HEK293 (cell line): ENCODE data around the gene LONRF2.

Experiments
- CTCF ChIA-PET: fragments of 350-600 bp; formaldehyde crosslinking; extraction: SDS; loops from one replicate; lab custom pipeline; 2021; ENCODE audit warnings: antibody characterized with exemption; lab: Yijun Ruan, JAX
- POLR2A ChIA-PET: fragments of 300-600 bp; formaldehyde crosslinking; extraction: SDS; loops from one replicate; lab custom pipeline; 2020; ENCODE audit warnings: antibody characterized with exemption, inconsistent platforms; lab: Yijun Ruan, JAX
- H3K27ac ChIP-seq: fragments of 200-500 bp; sonication (Bioruptor generic); 2 replicates; pipeline ENCODE4 v1.5.1; 2014; ENCODE audit warnings: low read depth, low read length, control low read depth, inconsistent platforms; ENCODE audit errors: extremely low read depth
- H3K36me3 ChIP-seq, 2 experiments: fragments of 200-500 bp in 1 of 2; sonication (Bioruptor generic) in 1 of 2; 1 replicate in 1 of 2; 2 replicates in 1 of 2; pipeline ENCODE4 v1.5.1; 2014 to 2017; ENCODE audit warnings: inconsistent platforms in 2 of 2, low read length in 2 of 2; ENCODE audit not compliant: control insufficient read depth in 2 of 2, insufficient read depth in 1 of 2
- H3K4me1 ChIP-seq: fragments of 200-500 bp; sonication (Bioruptor generic); 2 replicates; pipeline ENCODE4 v1.5.1; 2014; ENCODE audit warnings: mild to moderate bottlenecking, low read length, inconsistent platforms; ENCODE audit not compliant: control insufficient read depth, insufficient read depth
- H3K4me3 ChIP-seq: 2 replicates; pipeline ENCODE4 v1.5.1; 2011; ENCODE audit warnings: low read depth, mild to moderate bottlenecking, control low read depth, low read length, moderate library complexity
- H3K9me3 ChIP-seq: fragments of 200-500 bp; sonication (Bioruptor generic); 2 replicates; pipeline ENCODE4 v1.5.1; 2014; ENCODE audit warnings: low read depth, low read length, inconsistent platforms; ENCODE audit not compliant: control insufficient read depth, insufficient read depth
- BCL11B ChIP-seq: fragments of 450-650 bp; formaldehyde crosslinking; IDR thresholded peaks from 2 replicates; pipeline ENCODE4 v1.5.1; 2016; ENCODE audit warnings: low read depth, missing biosample characterization, missing genetic modification characterization
- GFI1B ChIP-seq: fragments of 450-650 bp; formaldehyde crosslinking; IDR thresholded peaks from 2 replicates; pipeline ENCODE4 v1.5.1; 2016; ENCODE audit warnings: missing biosample characterization, missing genetic modification characterization
- OVOL3 ChIP-seq: fragments of 450-650 bp; formaldehyde crosslinking; IDR thresholded peaks from 2 replicates; pipeline ENCODE4 v1.5.1; 2016; ENCODE audit warnings: missing biosample characterization, missing genetic modification characterization
- PRDM1 ChIP-seq: fragments of 450-650 bp; formaldehyde crosslinking; IDR thresholded peaks from 2 replicates; pipeline ENCODE4; 2016; ENCODE audit warnings: missing biosample characterization, missing genetic modification characterization
- REPIN1 ChIP-seq: fragments of 450-650 bp; formaldehyde crosslinking; IDR thresholded peaks from 2 replicates; pipeline ENCODE4 v1.5.1; 2017; ENCODE audit warnings: missing biosample characterization, missing genetic modification characterization, low read depth
- ZNF138 ChIP-seq: fragments of 450-650 bp; formaldehyde crosslinking; IDR thresholded peaks from 2 replicates; pipeline ENCODE4 v1.5.1; 2016; ENCODE audit warnings: missing biosample characterization, missing genetic modification characterization, borderline replicate concordance
- ZNF311 ChIP-seq: fragments of 450-650 bp; formaldehyde crosslinking; IDR thresholded peaks from 2 replicates; pipeline ENCODE4 v1.5.1; 2017; ENCODE audit warnings: missing biosample characterization, missing genetic modification characterization, borderline replicate concordance
- ZNF341 ChIP-seq: fragments of 450-650 bp; formaldehyde crosslinking; IDR thresholded peaks from 2 replicates; pipeline ENCODE4; 2016; ENCODE audit warnings: low read depth, missing biosample characterization, missing genetic modification characterization
- ZNF560 ChIP-seq: fragments of 450-650 bp; formaldehyde crosslinking; IDR thresholded peaks from 2 replicates; pipeline ENCODE4 v1.5.1; 2017; ENCODE audit warnings: missing biosample characterization, missing genetic modification characterization, borderline replicate concordance
- ZNF626 ChIP-seq: fragments of 450-650 bp; sonication (Bioruptor Pico); formaldehyde crosslinking; IDR thresholded peaks from 2 replicates; pipeline ENCODE4 v1.5.1; 2018; ENCODE audit warnings: missing biosample characterization, missing genetic modification characterization, inconsistent platforms
- ZNF654 ChIP-seq: fragments of 450-650 bp; formaldehyde crosslinking; IDR thresholded peaks from 2 replicates; pipeline ENCODE4 v1.5.1; 2016; ENCODE audit warnings: low read depth, missing biosample characterization, missing genetic modification characterization
- ZNF670 ChIP-seq: fragments of 450-650 bp; formaldehyde crosslinking; IDR thresholded peaks from 2 replicates; pipeline ENCODE4 v1.5.1; 2016; ENCODE audit warnings: missing biosample characterization, missing genetic modification characterization, low read depth
- ZNF76 ChIP-seq: fragments of 450-650 bp; formaldehyde crosslinking; IDR thresholded peaks from 2 replicates; pipeline ENCODE4; 2016; ENCODE audit warnings: low read depth, missing biosample characterization, missing genetic modification characterization, borderline replicate concordance
- ZNF776 ChIP-seq: fragments of 450-650 bp; formaldehyde crosslinking; IDR thresholded peaks from 2 replicates; pipeline ENCODE4 v1.5.0; 2017; ENCODE audit warnings: missing biosample characterization, missing genetic modification characterization, borderline replicate concordance
- TF ChIP-seq, protein P1 (sequence below): fragments of 450-650 bp; IDR thresholded peaks from 2 replicates; pipeline ENCODE4 v1.5.1; 2018; ENCODE audit warnings: missing biosample characterization, missing genetic modification characterization
- TF ChIP-seq, protein P2 (sequence below): fragments of 450-650 bp; formaldehyde crosslinking; IDR thresholded peaks from 2 replicates; pipeline ENCODE4 v1.5.1; 2016; ENCODE audit warnings: missing biosample characterization, missing genetic modification characterization, borderline replicate concordance
- TF ChIP-seq, protein P3 (sequence below): fragments of 450-650 bp; formaldehyde crosslinking; IDR thresholded peaks from 2 replicates; pipeline ENCODE4 v1.5.1; 2016; ENCODE audit warnings: missing biosample characterization, missing genetic modification characterization

Gene LONRF2

DNA sequence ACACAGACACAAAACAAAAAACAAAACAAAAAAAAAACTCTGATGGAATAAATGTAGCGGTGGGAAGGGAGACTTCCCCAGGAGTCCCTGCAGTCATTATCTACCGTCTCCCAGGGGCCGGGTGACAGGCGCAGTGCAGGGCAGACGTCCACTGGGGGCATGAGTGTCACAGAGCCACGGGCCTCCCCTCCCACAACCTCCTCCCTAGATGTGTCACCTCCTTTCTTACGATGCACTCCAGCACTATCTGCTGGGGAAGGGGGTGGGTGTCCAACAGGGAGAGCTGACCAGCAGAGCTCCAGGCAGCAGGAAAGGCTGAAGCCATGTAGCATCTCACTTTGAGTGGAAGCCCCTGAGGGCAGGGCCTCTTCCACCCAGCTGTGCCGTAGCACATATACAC is 84.5 kb downstream of the LONRF2 start:
- TF ChIP-seq PRDM1 (tag by site-specific recombination) (no peak), GFI1B (tag by site-specific recombination) (no peak), ZNF311 (tag by site-specific recombination) (no peak), ZNF776 (tag by site-specific recombination) (no peak)
- TF ChIP-seq, all 188 proteins: peak for 0
- Histone ChIP-seq H3K36me3 (no peaks in the 10 kb centered on the region), H3K4me3 (no peak overlapping the region), H3K4me1 (no peaks in the 10 kb centered on the region), H3K27ac (no peak overlapping the region), H3K9me3 (no peaks in the 10 kb centered on the region)
- ChIA-PET CTCF (interaction anchor here (0.8 kb wide), 1 partner anchor 24 kb away, joined by 4 read pairs; no protein-coding TSS in a partner anchor), POLR2A (no interaction called here)

DNA sequence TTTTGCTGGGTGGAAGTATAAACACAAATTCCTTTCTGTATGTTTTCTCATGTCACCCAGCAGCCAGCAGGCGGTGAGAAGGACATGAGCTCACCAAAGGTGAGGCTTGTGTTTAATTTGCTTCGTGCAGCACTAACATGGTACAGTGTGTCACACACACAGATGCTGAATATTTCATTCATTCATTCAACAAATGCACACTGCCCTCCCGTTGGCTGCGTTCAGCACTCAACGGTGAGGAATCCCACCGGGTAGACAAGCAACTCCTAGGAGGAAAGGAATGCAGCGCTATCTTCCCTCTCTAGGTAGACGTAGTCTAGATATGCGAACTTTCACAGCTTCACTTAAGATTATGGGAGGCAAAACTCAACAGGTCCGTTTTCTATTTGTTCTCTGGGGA is 85.1 kb downstream of the LONRF2 start:
- no peaks in the 10 kb centered on the region for H3K9me3 ChIP-seq
- CTCF ChIA-PET, result interaction anchor here (0.6 to 0.8 kb wide), 2 partner anchors 8 to 328 kb away, joined by 3 to 4 read pairs; no protein-coding TSS in a partner anchor
- H3K36me3 ChIP-seq, result no peaks in the 10 kb centered on the region
- TF ChIP-seq BCL11B (tag by site-specific recombination) (no peak), OVOL3 (tag by site-specific recombination) (no peak), ZNF654 (tag by site-specific recombination) (no peak), ZNF138 (tag by site-specific recombination) (no peak), ZNF626 (tag by site-specific recombination) (no peak), ZNF560 (no peak), REPIN1 (tag by site-specific recombination) (no peak), ZNF776 (tag by site-specific recombination) (no peak), ZNF670 (tag by site-specific recombination) (no peak), ZNF76 (tag by site-specific recombination) (no peak), ZNF341 (tag by site-specific recombination) (no peak)
- TF ChIP-seq, protein P1, sequence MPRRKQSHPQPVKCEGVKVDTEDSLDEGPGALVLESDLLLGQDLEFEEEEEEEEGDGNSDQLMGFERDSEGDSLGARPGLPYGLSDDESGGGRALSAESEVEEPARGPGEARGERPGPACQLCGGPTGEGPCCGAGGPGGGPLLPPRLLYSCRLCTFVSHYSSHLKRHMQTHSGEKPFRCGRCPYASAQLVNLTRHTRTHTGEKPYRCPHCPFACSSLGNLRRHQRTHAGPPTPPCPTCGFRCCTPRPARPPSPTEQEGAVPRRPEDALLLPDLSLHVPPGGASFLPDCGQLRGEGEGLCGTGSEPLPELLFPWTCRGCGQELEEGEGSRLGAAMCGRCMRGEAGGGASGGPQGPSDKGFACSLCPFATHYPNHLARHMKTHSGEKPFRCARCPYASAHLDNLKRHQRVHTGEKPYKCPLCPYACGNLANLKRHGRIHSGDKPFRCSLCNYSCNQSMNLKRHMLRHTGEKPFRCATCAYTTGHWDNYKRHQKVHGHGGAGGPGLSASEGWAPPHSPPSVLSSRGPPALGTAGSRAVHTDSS (tag by site-specific recombination), result no peak
- TF ChIP-seq, protein P2, sequence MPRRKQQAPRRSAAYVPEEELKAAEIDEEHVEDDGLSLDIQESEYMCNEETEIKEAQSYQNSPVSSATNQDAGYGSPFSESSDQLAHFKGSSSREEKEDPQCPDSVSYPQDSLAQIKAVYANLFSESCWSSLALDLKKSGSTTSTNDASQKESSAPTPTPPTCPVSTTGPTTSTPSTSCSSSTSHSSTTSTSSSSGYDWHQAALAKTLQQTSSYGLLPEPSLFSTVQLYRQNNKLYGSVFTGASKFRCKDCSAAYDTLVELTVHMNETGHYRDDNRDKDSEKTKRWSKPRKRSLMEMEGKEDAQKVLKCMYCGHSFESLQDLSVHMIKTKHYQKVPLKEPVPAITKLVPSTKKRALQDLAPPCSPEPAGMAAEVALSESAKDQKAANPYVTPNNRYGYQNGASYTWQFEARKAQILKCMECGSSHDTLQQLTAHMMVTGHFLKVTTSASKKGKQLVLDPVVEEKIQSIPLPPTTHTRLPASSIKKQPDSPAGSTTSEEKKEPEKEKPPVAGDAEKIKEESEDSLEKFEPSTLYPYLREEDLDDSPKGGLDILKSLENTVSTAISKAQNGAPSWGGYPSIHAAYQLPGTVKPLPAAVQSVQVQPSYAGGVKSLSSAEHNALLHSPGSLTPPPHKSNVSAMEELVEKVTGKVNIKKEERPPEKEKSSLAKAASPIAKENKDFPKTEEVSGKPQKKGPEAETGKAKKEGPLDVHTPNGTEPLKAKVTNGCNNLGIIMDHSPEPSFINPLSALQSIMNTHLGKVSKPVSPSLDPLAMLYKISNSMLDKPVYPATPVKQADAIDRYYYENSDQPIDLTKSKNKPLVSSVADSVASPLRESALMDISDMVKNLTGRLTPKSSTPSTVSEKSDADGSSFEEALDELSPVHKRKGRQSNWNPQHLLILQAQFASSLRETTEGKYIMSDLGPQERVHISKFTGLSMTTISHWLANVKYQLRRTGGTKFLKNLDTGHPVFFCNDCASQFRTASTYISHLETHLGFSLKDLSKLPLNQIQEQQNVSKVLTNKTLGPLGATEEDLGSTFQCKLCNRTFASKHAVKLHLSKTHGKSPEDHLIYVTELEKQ, result no peak
- TF ChIP-seq, protein P3, sequence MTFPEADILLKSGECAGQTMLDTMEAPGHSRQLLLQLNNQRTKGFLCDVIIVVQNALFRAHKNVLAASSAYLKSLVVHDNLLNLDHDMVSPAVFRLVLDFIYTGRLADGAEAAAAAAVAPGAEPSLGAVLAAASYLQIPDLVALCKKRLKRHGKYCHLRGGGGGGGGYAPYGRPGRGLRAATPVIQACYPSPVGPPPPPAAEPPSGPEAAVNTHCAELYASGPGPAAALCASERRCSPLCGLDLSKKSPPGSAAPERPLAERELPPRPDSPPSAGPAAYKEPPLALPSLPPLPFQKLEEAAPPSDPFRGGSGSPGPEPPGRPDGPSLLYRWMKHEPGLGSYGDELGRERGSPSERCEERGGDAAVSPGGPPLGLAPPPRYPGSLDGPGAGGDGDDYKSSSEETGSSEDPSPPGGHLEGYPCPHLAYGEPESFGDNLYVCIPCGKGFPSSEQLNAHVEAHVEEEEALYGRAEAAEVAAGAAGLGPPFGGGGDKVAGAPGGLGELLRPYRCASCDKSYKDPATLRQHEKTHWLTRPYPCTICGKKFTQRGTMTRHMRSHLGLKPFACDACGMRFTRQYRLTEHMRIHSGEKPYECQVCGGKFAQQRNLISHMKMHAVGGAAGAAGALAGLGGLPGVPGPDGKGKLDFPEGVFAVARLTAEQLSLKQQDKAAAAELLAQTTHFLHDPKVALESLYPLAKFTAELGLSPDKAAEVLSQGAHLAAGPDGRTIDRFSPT (tag by site-specific recombination), result no peak
- no peaks in the 10 kb centered on the region for H3K4me1 ChIP-seq
- H3K27ac ChIP-seq, result no peak overlapping the region
- POLR2A ChIA-PET, result no interaction called here
- H3K4me3 ChIP-seq, result no peak overlapping the region
